SK-N-SH (cell line): Measurements from ENCODE around the gene GPR183. TPM values are rescaled to one million over a fixed set of nuclear protein-coding genes. Genes with fewer than 3 reads are reported as not detected.

ENCODE experiments used
- CTCF ChIA-PET: fragments of 300-600, 350-600 bp; formaldehyde crosslinking; extraction: SDS; loops from one replicate; lab custom pipeline; 2021; lab: Yijun Ruan, JAX
- POLR2A ChIA-PET: fragments of 350-600 bp; sonication (Branson Sonifier 250); formaldehyde crosslinking; extraction: SDS; loops from one replicate; lab custom pipeline; 2020; ENCODE audit warnings: antibody characterized with exemption, inconsistent platforms; lab: Yijun Ruan, JAX
- DNase-seq: peaks from one replicate; pipeline ENCODE4 v3.0.0; 2012
- H2AFZ ChIP-seq: fragments of 200-600 bp; sonication (generic); 2 replicates; pipeline ENCODE4 v1.8.1; 2016; ENCODE audit warnings: antibody characterized with exemption, mild to moderate bottlenecking, low read depth
- H3F3A ChIP-seq: fragments of 200-600 bp; sonication (generic); replicated peaks from 2 replicates; pipeline ENCODE3; 2016; ENCODE audit warnings: antibody characterized with exemption, mild to moderate bottlenecking; ENCODE audit not compliant: insufficient read depth
- H3K27ac ChIP-seq, 2 experiments: fragments of 200-500 bp in 1 of 2; fragments of 200-600 bp in 1 of 2; sonication (Bioruptor generic) in 1 of 2; sonication (generic), shearing (Covaris generic) in 1 of 2; 2 replicates each; pipeline versions ENCODE4 v1.5.1 to v1.6.1; 2014 to 2016; ENCODE audit warnings: low read depth in 2 of 2, inconsistent platforms in 1 of 2, low read length in 1 of 2, mild to moderate bottlenecking in 1 of 2, mixed read lengths in 1 of 2
- H3K27me3 ChIP-seq: fragments of 200-600 bp; sonication (generic), shearing (Covaris generic); 2 replicates; pipeline ENCODE4 v1.6.1; 2016; ENCODE audit warnings: mixed run types; ENCODE audit not compliant: insufficient read depth
- H3K36me3 ChIP-seq, 2 experiments: fragments of 200-500 bp in 1 of 2; fragments of 200-600 bp in 1 of 2; sonication (Bioruptor generic) in 1 of 2; sonication (generic) in 1 of 2; replicated peaks in 1 of 2; 2 replicates each; pipeline versions ENCODE3 to v1.5.1; 2014 to 2016; ENCODE audit warnings: low read length in 1 of 2, mild to moderate bottlenecking in 1 of 2; ENCODE audit not compliant: insufficient read depth in 2 of 2, control insufficient read depth in 1 of 2
- H3K4me1 ChIP-seq, 2 experiments: fragments of 200-500 bp in 1 of 2; fragments of 200-600 bp in 1 of 2; sonication (Bioruptor generic) in 1 of 2; sonication (generic), shearing (Covaris generic) in 1 of 2; 2 replicates each; pipeline versions ENCODE4 v1.5.1 to v1.6.1; 2014 to 2016; ENCODE audit warnings: low read depth in 1 of 2, low read length in 1 of 2, mixed run types in 1 of 2; ENCODE audit not compliant: insufficient read depth in 2 of 2, control insufficient read depth in 1 of 2
- H3K4me2 ChIP-seq: fragments of 200-600 bp; sonication (generic), shearing (Covaris generic); 2 replicates; pipeline ENCODE4 v1.6.1; 2017; ENCODE audit warnings: mixed run types
- H3K4me3 ChIP-seq, 2 experiments: fragments of 200-500 bp in 1 of 2; fragments of 200-600 bp in 1 of 2; sonication (Bioruptor generic) in 1 of 2; sonication (generic), shearing (Covaris generic) in 1 of 2; 2 replicates each; pipeline versions ENCODE4 v1.5.1 to v1.8.1; 2014 to 2016; ENCODE audit warnings: low read depth in 2 of 2, inconsistent platforms in 1 of 2, low read length in 1 of 2, mild to moderate bottlenecking in 1 of 2, mixed read lengths in 1 of 2, moderate library complexity in 1 of 2
- H3K79me2 ChIP-seq: fragments of 200-600 bp; sonication (generic); 2 replicates; pipeline ENCODE4 v1.8.1; 2017; ENCODE audit warnings: mild to moderate bottlenecking; ENCODE audit not compliant: insufficient read depth
- H3K9ac ChIP-seq: fragments of 200-600 bp; sonication (generic); 2 replicates; pipeline ENCODE4 v1.6.1; 2017; ENCODE audit warnings: mixed run types
- H3K9me2 ChIP-seq: fragments of 200-600 bp; sonication (generic); 2 replicates; pipeline ENCODE4 v1.6.1; 2017; ENCODE audit warnings: mixed run types
- H3K9me3 ChIP-seq: fragments of 200-600 bp; sonication (generic); 2 replicates; pipeline ENCODE4 v1.6.1; 2017; ENCODE audit warnings: mixed run types, mild to moderate bottlenecking, moderate library complexity
- H4K20me1 ChIP-seq: fragments of 200-600 bp; sonication (generic); 2 replicates; pipeline ENCODE4 v1.6.1; 2017; ENCODE audit warnings: mild to moderate bottlenecking, mixed run types; ENCODE audit not compliant: insufficient read depth
- ELF1 ChIP-seq: IDR thresholded peaks from 2 replicates; pipeline ENCODE4 v1.4.0; 2012
- EZH2phosphoT487 ChIP-seq: fragments of 200-600 bp; sonication (generic); IDR thresholded peaks from 2 replicates; pipeline ENCODE4 v1.6.1; 2017; ENCODE audit warnings: low read depth, mixed run types, mild to moderate bottlenecking, antibody characterized with exemption, moderate library complexity, borderline replicate concordance
- FOXJ3 ChIP-seq: sonication (generic); formaldehyde crosslinking; IDR thresholded peaks from 2 replicates; pipeline ENCODE4 v1.5.1; 2020; ENCODE audit warnings: mild to moderate bottlenecking, missing genetic modification reagents
- FOXM1 ChIP-seq: IDR thresholded peaks from 2 replicates; pipeline ENCODE4 v1.4.0; 2012; ENCODE audit warnings: low read depth, mild to moderate bottlenecking
- JUND ChIP-seq: IDR thresholded peaks from 2 replicates; pipeline ENCODE4 v1.4.0; 2012
- MEF2A ChIP-seq: IDR thresholded peaks from 2 replicates; pipeline ENCODE4 v1.4.0; 2012; ENCODE audit warnings: low read depth, borderline replicate concordance
- NRF1 ChIP-seq: IDR thresholded peaks from 2 replicates; pipeline ENCODE4 v1.6.1; 2012; ENCODE audit warnings: low read depth, mild to moderate bottlenecking, low read length
- RAD21 ChIP-seq: IDR thresholded peaks from 2 replicates; pipeline ENCODE4 v1.6.1; 2012; ENCODE audit warnings: mild to moderate bottlenecking, low read length
- SIN3A ChIP-seq: IDR thresholded peaks from 2 replicates; pipeline ENCODE4 v1.6.1; 2012; ENCODE audit warnings: low read depth, mild to moderate bottlenecking, low read length, moderate library complexity, borderline replicate concordance
- SMC3 ChIP-seq: IDR thresholded peaks from 2 replicates; pipeline ENCODE4 v1.6.1; 2012; ENCODE audit warnings: low read depth, low read length, improper control_type of control experiment
- TCF12 ChIP-seq: IDR thresholded peaks from 2 replicates; pipeline ENCODE4 v1.4.0; 2012
- TEAD4 ChIP-seq: IDR thresholded peaks from 2 replicates; pipeline ENCODE4 v1.4.0; 2012; ENCODE audit warnings: mild to moderate bottlenecking, borderline replicate concordance; ENCODE audit not compliant: insufficient read depth
- YY1 ChIP-seq: IDR thresholded peaks from 2 replicates; pipeline ENCODE4 v1.4.0; 2012; ENCODE audit warnings: low read depth, mild to moderate bottlenecking
- WGBS: methylation state at CpG from one replicate; pipeline ENCODE4 v1.1.6; 2017; ENCODE audit warnings: low lambda C conversion rate; 5-methylcytosine and 5-hydroxymethylcytosine counted together
- polyA plus RNA-seq, 3 experiments: library from polyadenylated mRNA; depleted of rRNA; stranded (reverse); fragments of >200 nt; gene quantifications; 2 replicates each; pipeline ENCODE4 v1.2.3, GENCODE V29; 2012
- TF ChIP-seq, protein P1 (sequence below): IDR thresholded peaks from 2 replicates; pipeline ENCODE4 v1.4.0; 2012; ENCODE audit warnings: low read depth, borderline replicate concordance
- TF ChIP-seq, protein P2 (sequence below): IDR thresholded peaks from 2 replicates; pipeline ENCODE4 v1.6.1; 2012; ENCODE audit warnings: mild to moderate bottlenecking, low read depth, low read length, moderate library complexity
- TF ChIP-seq, protein P3 (sequence below): IDR thresholded peaks from 2 replicates; pipeline ENCODE4; 2012
- TF ChIP-seq, protein P4 (sequence below): fragments of 200-600 bp; sonication (generic); IDR thresholded peaks from 2 replicates; pipeline ENCODE4 v1.6.1; 2017; ENCODE audit warnings: antibody characterized with exemption, mild to moderate bottlenecking, moderate library complexity
- TF ChIP-seq, protein P5 (sequence below): fragments of 150-350 bp; IDR thresholded peaks from 2 replicates; pipeline ENCODE4 v1.6.1; 2017; ENCODE audit warnings: antibody characterized with exemption, low read length, low read depth, borderline replicate concordance

GPR183 gene
- polyA plus RNA-seq, 1 of the 3 experiments (the other 2 are of a cell fraction): 0.07 TPM

DNA sequence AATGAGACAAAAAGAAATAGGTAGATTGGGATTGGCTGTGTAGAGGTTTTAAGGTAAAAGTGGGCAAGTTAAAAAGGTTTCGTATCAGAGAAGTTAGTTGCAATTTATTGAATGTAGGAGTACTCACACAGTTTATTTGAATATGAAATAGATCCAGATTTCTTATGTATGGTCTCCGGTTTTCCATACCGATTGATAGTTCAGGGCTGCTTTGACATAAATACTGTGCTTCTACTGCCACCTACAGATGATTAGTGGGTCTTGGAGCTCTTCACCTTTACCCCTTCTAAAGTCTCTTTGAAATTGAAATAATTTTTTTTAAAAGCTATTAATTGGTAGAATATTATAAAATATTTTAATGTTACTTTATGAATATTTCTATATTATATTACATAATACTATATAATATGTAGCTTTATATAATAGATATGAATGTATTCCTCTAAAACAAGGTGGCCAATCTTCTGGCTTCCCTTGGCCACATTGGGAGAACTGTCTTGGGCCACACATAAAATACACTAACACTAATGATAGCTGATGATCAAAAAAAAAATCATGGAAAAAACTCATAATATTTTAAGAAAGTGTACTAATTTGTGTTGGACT, 41.3 kb downstream of the GPR183 start:
- no peaks in the 10 kb centered on the region for H3K27me3 ChIP-seq
- no peaks in the 10 kb centered on the region for H3K4me1 ChIP-seq
- DNase-seq: peak; percentile 44
- CTCF ChIA-PET: interaction anchor here (0.6 to 10.4 kb wide), 36 partner anchors 9 to 453 kb away, joined by 3 to 249 read pairs (median 5); partner anchors contain the start of gene UBAC2
- H2AFZ ChIP-seq: no peak overlapping the region
- TF ChIP-seq, protein P1, sequence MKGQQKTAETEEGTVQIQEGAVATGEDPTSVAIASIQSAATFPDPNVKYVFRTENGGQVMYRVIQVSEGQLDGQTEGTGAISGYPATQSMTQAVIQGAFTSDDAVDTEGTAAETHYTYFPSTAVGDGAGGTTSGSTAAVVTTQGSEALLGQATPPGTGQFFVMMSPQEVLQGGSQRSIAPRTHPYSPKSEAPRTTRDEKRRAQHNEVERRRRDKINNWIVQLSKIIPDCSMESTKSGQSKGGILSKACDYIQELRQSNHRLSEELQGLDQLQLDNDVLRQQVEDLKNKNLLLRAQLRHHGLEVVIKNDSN: no peak
- TF ChIP-seq, protein P2, sequence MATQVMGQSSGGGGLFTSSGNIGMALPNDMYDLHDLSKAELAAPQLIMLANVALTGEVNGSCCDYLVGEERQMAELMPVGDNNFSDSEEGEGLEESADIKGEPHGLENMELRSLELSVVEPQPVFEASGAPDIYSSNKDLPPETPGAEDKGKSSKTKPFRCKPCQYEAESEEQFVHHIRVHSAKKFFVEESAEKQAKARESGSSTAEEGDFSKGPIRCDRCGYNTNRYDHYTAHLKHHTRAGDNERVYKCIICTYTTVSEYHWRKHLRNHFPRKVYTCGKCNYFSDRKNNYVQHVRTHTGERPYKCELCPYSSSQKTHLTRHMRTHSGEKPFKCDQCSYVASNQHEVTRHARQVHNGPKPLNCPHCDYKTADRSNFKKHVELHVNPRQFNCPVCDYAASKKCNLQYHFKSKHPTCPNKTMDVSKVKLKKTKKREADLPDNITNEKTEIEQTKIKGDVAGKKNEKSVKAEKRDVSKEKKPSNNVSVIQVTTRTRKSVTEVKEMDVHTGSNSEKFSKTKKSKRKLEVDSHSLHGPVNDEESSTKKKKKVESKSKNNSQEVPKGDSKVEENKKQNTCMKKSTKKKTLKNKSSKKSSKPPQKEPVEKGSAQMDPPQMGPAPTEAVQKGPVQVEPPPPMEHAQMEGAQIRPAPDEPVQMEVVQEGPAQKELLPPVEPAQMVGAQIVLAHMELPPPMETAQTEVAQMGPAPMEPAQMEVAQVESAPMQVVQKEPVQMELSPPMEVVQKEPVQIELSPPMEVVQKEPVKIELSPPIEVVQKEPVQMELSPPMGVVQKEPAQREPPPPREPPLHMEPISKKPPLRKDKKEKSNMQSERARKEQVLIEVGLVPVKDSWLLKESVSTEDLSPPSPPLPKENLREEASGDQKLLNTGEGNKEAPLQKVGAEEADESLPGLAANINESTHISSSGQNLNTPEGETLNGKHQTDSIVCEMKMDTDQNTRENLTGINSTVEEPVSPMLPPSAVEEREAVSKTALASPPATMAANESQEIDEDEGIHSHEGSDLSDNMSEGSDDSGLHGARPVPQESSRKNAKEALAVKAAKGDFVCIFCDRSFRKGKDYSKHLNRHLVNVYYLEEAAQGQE: no peak
- no peak for TF ChIP-seq FOXM1
- TF ChIP-seq NRF1: no peak
- no peak for TF ChIP-seq TEAD4
- TF ChIP-seq EZH2phosphoT487: no peak
- TF ChIP-seq RAD21: peak; percentile 78
- no peak for TF ChIP-seq ELF1
- no peak for TF ChIP-seq MEF2A
- no peak for TF ChIP-seq FOXJ3 (CRISPR knock-in tag)
- no peak for TF ChIP-seq JUND
- TF ChIP-seq, protein P3, sequence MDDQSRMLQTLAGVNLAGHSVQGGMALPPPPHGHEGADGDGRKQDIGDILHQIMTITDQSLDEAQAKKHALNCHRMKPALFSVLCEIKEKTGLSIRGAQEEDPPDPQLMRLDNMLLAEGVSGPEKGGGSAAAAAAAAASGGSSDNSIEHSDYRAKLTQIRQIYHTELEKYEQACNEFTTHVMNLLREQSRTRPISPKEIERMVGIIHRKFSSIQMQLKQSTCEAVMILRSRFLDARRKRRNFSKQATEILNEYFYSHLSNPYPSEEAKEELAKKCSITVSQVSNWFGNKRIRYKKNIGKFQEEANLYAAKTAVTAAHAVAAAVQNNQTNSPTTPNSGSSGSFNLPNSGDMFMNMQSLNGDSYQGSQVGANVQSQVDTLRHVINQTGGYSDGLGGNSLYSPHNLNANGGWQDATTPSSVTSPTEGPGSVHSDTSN: no peak
- no peak for TF ChIP-seq SIN3A
- no peak for TF ChIP-seq YY1
- TF ChIP-seq SMC3: peak; percentile 68
- no peak for TF ChIP-seq TCF12
- TF ChIP-seq, protein P4, sequence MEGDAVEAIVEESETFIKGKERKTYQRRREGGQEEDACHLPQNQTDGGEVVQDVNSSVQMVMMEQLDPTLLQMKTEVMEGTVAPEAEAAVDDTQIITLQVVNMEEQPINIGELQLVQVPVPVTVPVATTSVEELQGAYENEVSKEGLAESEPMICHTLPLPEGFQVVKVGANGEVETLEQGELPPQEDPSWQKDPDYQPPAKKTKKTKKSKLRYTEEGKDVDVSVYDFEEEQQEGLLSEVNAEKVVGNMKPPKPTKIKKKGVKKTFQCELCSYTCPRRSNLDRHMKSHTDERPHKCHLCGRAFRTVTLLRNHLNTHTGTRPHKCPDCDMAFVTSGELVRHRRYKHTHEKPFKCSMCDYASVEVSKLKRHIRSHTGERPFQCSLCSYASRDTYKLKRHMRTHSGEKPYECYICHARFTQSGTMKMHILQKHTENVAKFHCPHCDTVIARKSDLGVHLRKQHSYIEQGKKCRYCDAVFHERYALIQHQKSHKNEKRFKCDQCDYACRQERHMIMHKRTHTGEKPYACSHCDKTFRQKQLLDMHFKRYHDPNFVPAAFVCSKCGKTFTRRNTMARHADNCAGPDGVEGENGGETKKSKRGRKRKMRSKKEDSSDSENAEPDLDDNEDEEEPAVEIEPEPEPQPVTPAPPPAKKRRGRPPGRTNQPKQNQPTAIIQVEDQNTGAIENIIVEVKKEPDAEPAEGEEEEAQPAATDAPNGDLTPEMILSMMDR: peak; percentile 67
- TF ChIP-seq, protein P5, sequence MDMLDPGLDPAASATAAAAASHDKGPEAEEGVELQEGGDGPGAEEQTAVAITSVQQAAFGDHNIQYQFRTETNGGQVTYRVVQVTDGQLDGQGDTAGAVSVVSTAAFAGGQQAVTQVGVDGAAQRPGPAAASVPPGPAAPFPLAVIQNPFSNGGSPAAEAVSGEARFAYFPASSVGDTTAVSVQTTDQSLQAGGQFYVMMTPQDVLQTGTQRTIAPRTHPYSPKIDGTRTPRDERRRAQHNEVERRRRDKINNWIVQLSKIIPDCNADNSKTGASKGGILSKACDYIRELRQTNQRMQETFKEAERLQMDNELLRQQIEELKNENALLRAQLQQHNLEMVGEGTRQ: no peak
- no peaks in the 10 kb centered on the region for H3K9me3 ChIP-seq
- H3K36me3 ChIP-seq: peaks cover 5 to 30% of the 10 kb centered on the region in 2 experiments
- no peak overlapping the region for H3K27ac ChIP-seq
- 68% methylated on average over 3 of the region's 3 CpGs for WGBS
- no peak overlapping the region for H3K9ac ChIP-seq
- POLR2A ChIA-PET: no interaction called here
- no peaks in the 10 kb centered on the region for H4K20me1 ChIP-seq
- no peaks in the 10 kb centered on the region for H3K9me2 ChIP-seq
- H3K4me3 ChIP-seq: no peak overlapping the region
- peaks cover 3% of the 10 kb centered on the region for H3F3A ChIP-seq
- no peak overlapping the region for H3K4me2 ChIP-seq
- no peaks in the 10 kb centered on the region; the same call in 1 of the 2 replicates for H3K79me2 ChIP-seq
